K562 (cell line): ENCODE measurements around the gene MEA1. TPM values are rescaled to one million over a fixed set of nuclear protein-coding genes. Genes with fewer than 3 reads are reported as not detected.

Source experiments
- AFF1 ChIP-seq, 2 experiments: fragments of 450-650 bp; IDR thresholded peaks; 2 replicates each; pipeline ENCODE4 v1.6.1; 2018; ENCODE audit warnings: mild to moderate bottlenecking in 2 of 2, low read depth in 1 of 2; ENCODE audit not compliant: partially characterized antibody in 2 of 2
- EWSR1 ChIP-seq: fragments of 450-650 bp; IDR thresholded peaks from 2 replicates; pipeline ENCODE4 v1.6.1; 2018; ENCODE audit warnings: borderline replicate concordance, mild to moderate bottlenecking, low read depth, moderate library complexity; ENCODE audit not compliant: partially characterized antibody
- GATA2 ChIP-seq: sonication (generic); formaldehyde crosslinking; IDR thresholded peaks from 2 replicates; pipeline ENCODE4 v1.4.0; 2020; ENCODE audit warnings: mild to moderate bottlenecking, missing genetic modification reagents
- ID3 ChIP-seq, 2 experiments: fragments of 250-450 bp in 1 of 2; fragments of 450-650 bp in 1 of 2; sonication (Bioruptor Pico) in 1 of 2; IDR thresholded peaks; 2 replicates each; pipeline versions ENCODE4 v1.6.1 to v1.8.0; 2016 to 2021; ENCODE audit warnings: mild to moderate bottlenecking in 2 of 2, moderate library complexity in 2 of 2, missing compliant biosample characterization in 1 of 2, missing genetic modification characterization in 1 of 2
- KHSRP ChIP-seq: fragments of 450-650 bp; IDR thresholded peaks from 2 replicates; pipeline ENCODE4 v1.6.1; 2017
- KLF10 ChIP-seq: fragments of 250-450 bp; sonication (Bioruptor Pico); IDR thresholded peaks from 2 replicates; pipeline ENCODE4 v1.6.1; 2021; ENCODE audit warnings: matching md5 sums
- LCOR ChIP-seq: sonication (generic); formaldehyde crosslinking; IDR thresholded peaks from 2 replicates; pipeline ENCODE4 v1.8.0; 2022; ENCODE audit warnings: mild to moderate bottlenecking, missing genetic modification reagents
- MLLT1 ChIP-seq, 2 experiments: fragments of 450-650 bp; IDR thresholded peaks; 2 replicates each; pipeline ENCODE4 v1.6.1; 2016
- PHF20 ChIP-seq: fragments of 450-650 bp; IDR thresholded peaks from 2 replicates; pipeline ENCODE4 v1.6.1; 2018; ENCODE audit not compliant: partially characterized antibody
- PYGO2 ChIP-seq: fragments of 450-650 bp; IDR thresholded peaks from 2 replicates; pipeline ENCODE4 v1.6.1; 2016; ENCODE audit warnings: mild to moderate bottlenecking, missing genetic modification characterization, moderate library complexity, missing compliant biosample characterization
- RAD21 ChIP-seq, 2 experiments: fragments of 250-450 bp in 1 of 2; fragments of 450-650 bp in 1 of 2; sonication (Bioruptor Pico) in 1 of 2; formaldehyde crosslinking in 1 of 2; IDR thresholded peaks in 1 of 2; conservative IDR thresholded peaks in 1 of 2; 2 replicates each; pipeline versions ENCODE4 v1.4.0 to v1.8.0; 2020 to 2022; ENCODE audit warnings: mild to moderate bottlenecking in 2 of 2, moderate library complexity in 1 of 2
- TCF3 ChIP-seq: sonication (generic); formaldehyde crosslinking; IDR thresholded peaks from 2 replicates; pipeline ENCODE4 v1.4.0; 2020; ENCODE audit warnings: mild to moderate bottlenecking, missing genetic modification reagents
- TEAD4 ChIP-seq, 2 experiments: sonication (generic) in 1 of 2; formaldehyde crosslinking in 1 of 2; IDR thresholded peaks; 2 replicates each; pipeline versions ENCODE4 v1.6.1 to v1.8.0; 2012 to 2022; ENCODE audit warnings: borderline replicate concordance in 1 of 2, inconsistent platforms in 1 of 2, low read length in 1 of 2, mild to moderate bottlenecking in 1 of 2, missing genetic modification reagents in 1 of 2
- ZBTB26 ChIP-seq: fragments of 450-650 bp; formaldehyde crosslinking; IDR thresholded peaks from 2 replicates; pipeline ENCODE4 v1.4.0; 2022; ENCODE audit warnings: missing genetic modification characterization
- ZBTB49 ChIP-seq: sonication (generic); formaldehyde crosslinking; IDR thresholded peaks from 2 replicates; pipeline ENCODE4 v1.8.0; 2022; ENCODE audit warnings: missing genetic modification reagents, mild to moderate bottlenecking, borderline replicate concordance
- ZNF224 ChIP-seq: sonication (generic); formaldehyde crosslinking; IDR thresholded peaks from 2 replicates; pipeline ENCODE4 v1.8.0; 2022; ENCODE audit warnings: mild to moderate bottlenecking, missing genetic modification reagents
- ZNF766 ChIP-seq: fragments of 200-800 bp; sonication (Bioruptor generic); conservative IDR thresholded peaks from 2 replicates; pipeline ENCODE4 v1.6.1; 2016; ENCODE audit warnings: missing genetic modification characterization, missing compliant biosample characterization
- polyA plus RNA-seq, 8 experiments: library from polyadenylated mRNA; depleted of rRNA in 4 of 8; stranded (reverse) in 5 of 8; unstranded in 3 of 8; fragments of >200 nt; fragmentation: Nextera tagmentation in 2 of 8; fragmentation: Illumina TruSeq in 1 of 8; extraction: Ambion mirVana in 2 of 8; extraction: Trizol in 1 of 8; gene quantifications; 2 replicates each; pipeline versions ENCODE4 v1.2.1 to v1.2.3, GENCODE V29; 2011 to 2014; ENCODE audit warnings: inconsistent platforms in 1 of 8, missing spikeins in 1 of 8
- total RNA-seq, 7 experiments: library from RNA; depleted of rRNA in 6 of 7; stranded (reverse); fragments of >200 nt in 6 of 7; fragmentation: Illumina TruSeq in 2 of 7; extraction: Trizol in 2 of 7; gene quantifications; 2 replicates each; pipeline versions ENCODE4 v1.2.1 to v1.2.3, GENCODE V29; 2011 to 2021; ENCODE audit warnings: low replicate concordance in 1 of 7

MEA1 gene
- total and polyA plus RNA-seq, 9 of the 15 experiments (the other 6 are each of a cell fraction or from before 2014, with no cell fraction given): 86.8 to 210 (median 152) TPM

- TF ChIP-seq RAD21 (CRISPR knock-in tag; conservative IDR thresholded peaks at IDR 0.05 in 1 of 2, IDR thresholded peaks at IDR 0.05 in 1 of 2): peak; percentile 70 to 77
- TF ChIP-seq PHF20: no peak
- TF ChIP-seq EWSR1: no peak
- TF ChIP-seq TCF3 (CRISPR knock-in tag): no peak
- no peak for TF ChIP-seq ZNF766 (CRISPR knock-in tag)
- TF ChIP-seq LCOR (CRISPR knock-in tag): no peak
- TF ChIP-seq MLLT1 (IDR thresholded peaks at IDR 0.05): no peak
- TF ChIP-seq ZNF224 (CRISPR knock-in tag): no peak
- TF ChIP-seq AFF1 (IDR thresholded peaks at IDR 0.05; ENCODE audit: low read depth in 1 of 2, partially characterized antibody in 2 of 2): no peak
- no peak for TF ChIP-seq TEAD4 (IDR thresholded peaks at IDR 0.05; ENCODE audit: low read length)
- TF ChIP-seq TEAD4 (CRISPR knock-in tag; IDR thresholded peaks at IDR 0.05; ENCODE audit: borderline replicate concordance): no peak
- no peak for TF ChIP-seq GATA2
- no peak for TF ChIP-seq ZBTB26 (CRISPR knock-in tag)
- TF ChIP-seq PYGO2 (tag): no peak
- no peak for TF ChIP-seq ZBTB49 (CRISPR knock-in tag)
- no peak for TF ChIP-seq ID3 (CRISPR knock-in tag; IDR thresholded peaks at IDR 0.05)
- no peak for TF ChIP-seq ID3 (tag; IDR thresholded peaks at IDR 0.05)
- no peak for TF ChIP-seq KHSRP
- TF ChIP-seq KLF10 (CRISPR knock-in tag): no peak
Observed at GRCh38 chr6:43009124-43009523, 4.6 kb downstream of the MEA1 start (continued).
